NCI-H1048 (cell line): ENCODE data around the gene NRXN2.

ENCODE experiments used
- DNase-seq: peaks from one replicate; lab custom pipeline; 2025; lab: John Stamatoyannopoulos, UW

NRXN2 gene

GRCh38 chr11:64588701-64589100 is 134.3 kb downstream of the NRXN2 start:
- no peak for DNase-seq

- no peak for DNase-seq
Measured at GRCh38 chr11:64586366-64586765, 136.6 kb downstream of the NRXN2 start.

- no peak for DNase-seq
Measured at GRCh38 chr11:64585150-64585549, 137.8 kb downstream of the NRXN2 start.

- DNase-seq = no peak
Measured at GRCh38 chr11:64583296-64584262, 139.4 kb downstream of the NRXN2 start.

GRCh38 chr11:64582885-64583284 is 140.1 kb downstream of the NRXN2 start:
- no peak for DNase-seq

- DNase-seq = no peak
Measured at GRCh38 chr11:64581057-64581523, 141.9 kb downstream of the NRXN2 start.

GRCh38 chr11:64580412-64580811 is 142.6 kb downstream of the NRXN2 start:
- DNase-seq = no peak

- DNase-seq = no peak
Measured at GRCh38 chr11:64577202-64577601, 145.8 kb downstream of the NRXN2 start.

- DNase-seq = no peak
Measured at GRCh38 chr11:64572143-64572542, 150.9 kb downstream of the NRXN2 start.

- no peak for DNase-seq
Measured at GRCh38 chr11:64571410-64572091, 151.4 kb downstream of the NRXN2 start.

GRCh38 chr11:64571050-64571409 is 152.0 kb downstream of the NRXN2 start:
- no peak for DNase-seq

- DNase-seq = no peak
Measured at GRCh38 chr11:64570341-64570740, 152.7 kb downstream of the NRXN2 start.

- DNase-seq = no peak
Measured at GRCh38 chr11:64569300-64569970, 153.6 kb downstream of the NRXN2 start.

- DNase-seq = no peak
Measured at GRCh38 chr11:64568584-64569140, 154.3 kb downstream of the NRXN2 start.

- DNase-seq = no peak
Measured at GRCh38 chr11:64568041-64568571, 154.9 kb downstream of the NRXN2 start.

GRCh38 chr11:64566915-64567891 is 155.8 kb downstream of the NRXN2 start:
- no peak for DNase-seq

- DNase-seq = no peak
Measured at GRCh38 chr11:64566042-64566914, 156.7 kb downstream of the NRXN2 start.

GRCh38 chr11:64564947-64565889 is 157.8 kb downstream of the NRXN2 start:
- no peak for DNase-seq

- DNase-seq = no peak
Measured at GRCh38 chr11:64564419-64564818, 158.6 kb downstream of the NRXN2 start.
